H1 (cell line): ENCODE results near the gene VWF. TPM values are rescaled to one million over a fixed set of nuclear protein-coding genes. Genes with fewer than 3 reads are reported as not detected.
A peak's percentile ranks its signal among the peaks of the same experiment; 100 is the strongest.

Source experiments
- CTCF ChIA-PET: fragments of 300-600 bp; sonication (Branson Sonifier 250); formaldehyde crosslinking; loops from one replicate; lab custom pipeline; 2021; ENCODE audit not compliant: partially characterized antibody; lab: Charles Lee
- POLR2A ChIA-PET: fragments of 300-600 bp; sonication (Branson Sonifier 250); formaldehyde crosslinking; loops from one replicate; lab custom pipeline; 2021; ENCODE audit warnings: inconsistent platforms; ENCODE audit not compliant: partially characterized antibody; lab: Charles Lee
- DNase-seq, 2 experiments: peaks; one replicate each; pipeline versions ENCODE4 v3.0.0 to v3.0.0-alpha.2; 2010 to 2022; ENCODE audit warnings: low spot score in 2 of 2, low read depth in 1 of 2, mixed read lengths in 1 of 2
- FAIRE-seq: peaks from 2 replicates; lab custom pipeline; 2011; peaks lifted over from hg19 to GRCh38; lab: Jason Lieb, UNC
- H2AFZ ChIP-seq: 2 replicates; pipeline ENCODE4 v1.8.1; 2012; ENCODE audit warnings: low read length, inconsistent platforms
- H2AK5ac ChIP-seq: 2 replicates; pipeline ENCODE4 v1.6.1; 2013; ENCODE audit warnings: low read depth, low read length
- H2BK120ac ChIP-seq: replicated peaks from 2 replicates; pipeline ENCODE3; 2013; ENCODE audit warnings: low read depth, low read length, inconsistent platforms
- H2BK12ac ChIP-seq: 2 replicates; pipeline ENCODE4 v1.6.1; 2013; ENCODE audit warnings: low read depth, low read length
- H2BK15ac ChIP-seq: 2 replicates; pipeline ENCODE4 v1.6.1; 2013; ENCODE audit warnings: low read length
- H2BK20ac ChIP-seq: 2 replicates; pipeline ENCODE4 v1.6.1; 2013; ENCODE audit warnings: low read length
- H2BK5ac ChIP-seq: 2 replicates; pipeline ENCODE4 v1.6.1; 2013; ENCODE audit warnings: low read depth, low read length
- H3K14ac ChIP-seq: 2 replicates; pipeline ENCODE4 v1.6.1; 2013; ENCODE audit warnings: inconsistent platforms; ENCODE audit not compliant: insufficient read length
- H3K18ac ChIP-seq: 2 replicates; pipeline ENCODE4 v1.6.1; 2013; ENCODE audit warnings: low read length; ENCODE audit errors: extremely low read depth
- H3K23ac ChIP-seq: 2 replicates; pipeline ENCODE4 v1.6.1; 2013; ENCODE audit warnings: inconsistent platforms; ENCODE audit not compliant: insufficient read length
- H3K23me2 ChIP-seq: 2 replicates; pipeline ENCODE4 v1.6.1; 2013; ENCODE audit warnings: low read depth, low read length
- H3K27ac ChIP-seq: 2 replicates; pipeline ENCODE4 v1.6.1; 2011; ENCODE audit warnings: low read depth, low read length, inconsistent platforms
- H3K27me3 ChIP-seq, 4 experiments: replicated peaks in 1 of 4; 1 replicate in 1 of 4; 2 replicates in 3 of 4; pipeline versions ENCODE4 v1.6.1 to v1.8.1; 2011 to 2013; ENCODE audit warnings: low read length in 3 of 4, mild to moderate bottlenecking in 3 of 4, inconsistent platforms in 2 of 4, mixed read lengths in 2 of 4, moderate library complexity in 1 of 4; ENCODE audit not compliant: control insufficient read depth in 3 of 4, insufficient read depth in 3 of 4; ENCODE audit errors: extremely low read depth in 1 of 4
- H3K36me3 ChIP-seq, 4 experiments: 2 replicates each; pipeline versions ENCODE4 v1.6.1 to v1.8.1; 2011 to 2013; ENCODE audit warnings: mild to moderate bottlenecking in 4 of 4, low read length in 3 of 4, moderate library complexity in 2 of 4, control low read depth in 1 of 4, inconsistent platforms in 1 of 4; ENCODE audit not compliant: insufficient read depth in 4 of 4, control insufficient read depth in 2 of 4
- H3K4ac ChIP-seq: replicated peaks from 2 replicates; pipeline ENCODE3; 2013; ENCODE audit warnings: low read length, low read depth, mixed read lengths, inconsistent platforms; ENCODE audit not compliant: insufficient read length
- H3K4me1 ChIP-seq, 4 experiments: replicated peaks in 1 of 4; 1 replicate in 1 of 4; 2 replicates in 3 of 4; pipeline versions ENCODE4 v1.6.1 to v1.8.1; 2011 to 2013; ENCODE audit warnings: low read length in 3 of 4, inconsistent platforms in 2 of 4, mixed read lengths in 1 of 4; ENCODE audit not compliant: insufficient read depth in 4 of 4, control insufficient read depth in 3 of 4
- H3K4me2 ChIP-seq, 2 experiments: 2 replicates each; pipeline versions ENCODE4 v1.6.1 to v1.8.1; 2011 to 2013; ENCODE audit warnings: low read depth in 2 of 2, low read length in 2 of 2, control low read depth in 1 of 2, inconsistent platforms in 1 of 2, mild to moderate bottlenecking in 1 of 2; ENCODE audit not compliant: insufficient read depth in 1 of 2
- H3K4me3 ChIP-seq, 4 experiments: fragments of 200-600, 300-600 bp in 1 of 4; sonication (generic), shearing (Covaris generic), sonication (Bioruptor Twin) in 1 of 4; 2 replicates each; pipeline versions ENCODE4 v1.5.1 to v1.8.1; 2011 to 2016; ENCODE audit warnings: low read length in 4 of 4, low read depth in 3 of 4, control low read depth in 2 of 4, inconsistent platforms in 2 of 4, mild to moderate bottlenecking in 2 of 4, mixed read lengths in 1 of 4, moderate library complexity in 1 of 4; ENCODE audit not compliant: insufficient read depth in 2 of 4; ENCODE audit errors: extremely low read depth in 1 of 4
- H3K56ac ChIP-seq: replicated peaks from 2 replicates; pipeline ENCODE3; 2013; ENCODE audit warnings: low read depth, mild to moderate bottlenecking, mixed read lengths, low read length, inconsistent platforms; ENCODE audit not compliant: insufficient read length
- H3K79me1 ChIP-seq: 2 replicates; pipeline ENCODE4 v1.6.1; 2013; ENCODE audit warnings: low read depth, low read length, control low read depth
- H3K79me2 ChIP-seq, 2 experiments: 2 replicates each; pipeline versions ENCODE4 v1.6.1 to v1.8.1; 2012 to 2013; ENCODE audit warnings: low read length in 2 of 2, mild to moderate bottlenecking in 2 of 2, inconsistent platforms in 1 of 2; ENCODE audit not compliant: insufficient read depth in 2 of 2, control insufficient read depth in 1 of 2
- H3K9ac ChIP-seq, 4 experiments: replicated peaks in 1 of 4; 1 replicate in 1 of 4; 2 replicates in 3 of 4; pipeline versions ENCODE4 v1.6.1 to v1.8.1; 2011 to 2013; ENCODE audit warnings: low read depth in 3 of 4, low read length in 3 of 4, control low read depth in 2 of 4, mild to moderate bottlenecking in 2 of 4, moderate library complexity in 2 of 4, inconsistent platforms in 1 of 4; ENCODE audit errors: extremely low read depth in 1 of 4
- H3K9me3 ChIP-seq, 2 experiments: 2 replicates each; pipeline versions ENCODE4 v1.6.1 to v1.8.1; 2012 to 2013; ENCODE audit warnings: mild to moderate bottlenecking in 2 of 2, moderate library complexity in 2 of 2, control low read depth in 1 of 2, inconsistent platforms in 1 of 2, low read depth in 1 of 2, low read length in 1 of 2, mixed read lengths in 1 of 2; ENCODE audit not compliant: insufficient read depth in 2 of 2
- H4K20me1 ChIP-seq, 2 experiments: replicated peaks in 1 of 2; 2 replicates each; pipeline versions ENCODE3 to v1.8.1; 2011 to 2013; ENCODE audit warnings: inconsistent platforms in 2 of 2, low read length in 2 of 2, mild to moderate bottlenecking in 1 of 2; ENCODE audit not compliant: insufficient read depth in 2 of 2, control insufficient read depth in 1 of 2
- H4K5ac ChIP-seq: 2 replicates; pipeline ENCODE4 v1.6.1; 2013; ENCODE audit warnings: low read length, low read depth, mixed read lengths, inconsistent platforms; ENCODE audit not compliant: insufficient read length
- H4K8ac ChIP-seq: 2 replicates; pipeline ENCODE4 v1.8.0; 2013; ENCODE audit warnings: mild to moderate bottlenecking, moderate library complexity, low read length, inconsistent platforms; ENCODE audit not compliant: insufficient read depth; ENCODE audit errors: extremely low read depth
- H4K91ac ChIP-seq: replicated peaks from 2 replicates; pipeline ENCODE3; 2013; ENCODE audit warnings: low read length, mixed read lengths, inconsistent platforms; ENCODE audit not compliant: insufficient read length
- CEBPB ChIP-seq: IDR thresholded peaks from 2 replicates; pipeline ENCODE4 v1.6.1; 2012; ENCODE audit warnings: low read depth, low read length
- EZH2 ChIP-seq: fragments of 200-600 bp; sonication (generic); IDR thresholded peaks from 2 replicates; pipeline ENCODE4 v1.7.1; 2012; ENCODE audit warnings: low read depth, mild to moderate bottlenecking, moderate library complexity, low read length, inconsistent platforms; ENCODE audit not compliant: severe bottlenecking
- SIRT6 ChIP-seq: IDR thresholded peaks from one replicate; pipeline ENCODE4 v1.7.1; 2012; ENCODE audit warnings: low read length, inconsistent platforms
- USF2 ChIP-seq: IDR thresholded peaks from 2 replicates; pipeline ENCODE4 v1.6.1; 2011; ENCODE audit warnings: low read length, improper control_type of control experiment
- WGBS, 2 experiments: shearing (Covaris generic) in 1 of 2; methylation state at CpG; one replicate each; pipeline versions ENCODE4 v1.1.6 to v1.1.7; 2013 to 2015; ENCODE audit warnings: low lambda C conversion rate in 2 of 2, mixed read lengths in 2 of 2, inconsistent platforms in 1 of 2, low coverage in 1 of 2, missing lambda C conversion rate in 1 of 2; ENCODE audit not compliant: insufficient replicate concordance in 2 of 2, insufficient coverage in 1 of 2, insufficient read length in 1 of 2; ENCODE audit errors: extremely low coverage in 1 of 2, missing lambda C conversion rate in 1 of 2; 5-methylcytosine and 5-hydroxymethylcytosine counted together
- polyA plus RNA-seq, 7 experiments: library from polyadenylated mRNA; depleted of rRNA in 3 of 7; stranded (reverse) in 5 of 7; unstranded in 2 of 7; fragments of >200 nt in 5 of 7; fragments of 200-250 nt in 2 of 7; gene quantifications; 1 replicate in 5 of 7; 2 replicates in 1 of 7; 4 replicates in 1 of 7; pipeline versions ENCODE4 v1.2.1 to v1.2.3, GENCODE V29; 2011 to 2013; ENCODE audit warnings: missing spikeins in 2 of 7, mixed read lengths in 2 of 7
- total RNA-seq: library from RNA; stranded (reverse); fragmentation: NEBNext Ultra II Directional; extraction: Animal tissue kit (Norgen Biotek cat#: 25700); gene quantifications from 2 replicates; pipeline ENCODE4 v1.2.1, GENCODE V29; 2021

Gene VWF
- total and polyA plus RNA-seq, 2 of the 8 experiments (the other 6 are each of a cell fraction or from before 2014, with no cell fraction given): 0.39 to 0.60 TPM

- no peak overlapping the region for H3K4ac ChIP-seq
- H4K5ac ChIP-seq: no peak overlapping the region
- H2BK5ac ChIP-seq: no peak overlapping the region; the same call in 1 of the 2 replicates
- DNase-seq (no peak), FAIRE-seq (no peak)
- 0 out of 2 replicates have a peak overlapping the region, but pooled peaks have one; percentile 6 for H2AFZ ChIP-seq
- H3K23me2 ChIP-seq: no peaks in the 10 kb centered on the region
- H4K8ac ChIP-seq: no peak overlapping the region
- H3K9me3 ChIP-seq: no peaks in the 10 kb centered on the region
- H3K4me2 ChIP-seq: no peak overlapping the region
- 0 out of 7 replicates have a peak, but pooled peaks cover 0 to 3% (median 0%) of the 10 kb centered on the region in 4 experiments for H3K27me3 ChIP-seq
- H3K27ac ChIP-seq: no peak overlapping the region
- H3K9ac ChIP-seq: no peak overlapping the region
- 0 out of 2 replicates have a peak overlapping the region, but pooled peaks have one; percentile 46 for H2BK15ac ChIP-seq
- no peaks in the 10 kb centered on the region for H3K79me2 ChIP-seq
- ChIA-PET POLR2A (interaction anchor here (1.4 kb wide), 1 partner anchor 9 kb away, joined by 3 read pairs; no protein-coding TSS in a partner anchor), CTCF (interaction anchor here (0.9 to 1.9 kb wide), 10 partner anchors 9 to 157 kb away, joined by 3 to 6 read pairs (median 4); partner anchors contain the start of gene ANO2)
- no peak overlapping the region for H2AK5ac ChIP-seq
- H3K56ac ChIP-seq: no peak overlapping the region
- no peak overlapping the region for H3K23ac ChIP-seq
- H3K18ac ChIP-seq: no peak overlapping the region
- H3K36me3 ChIP-seq: no peaks in the 10 kb centered on the region
- H3K4me1 ChIP-seq: peaks cover 5 to 14% (median 9%) of the 10 kb centered on the region in 4 experiments; a peak in 6 of 7 replicates
- H3K79me1 ChIP-seq: no peaks in the 10 kb centered on the region
- H4K91ac ChIP-seq: no peak overlapping the region
- no peak overlapping the region for H2BK20ac ChIP-seq
- H2BK12ac ChIP-seq: no peak overlapping the region
- H3K4me3 ChIP-seq: no peak overlapping the region
- no peak overlapping the region for H2BK120ac ChIP-seq
- H4K20me1 ChIP-seq: peaks cover 0 to 4% of the 10 kb centered on the region in 2 experiments
- WGBS, 2 experiments: 78% methylated on average over 17 of the region's 17 CpGs; no CpG with 5 or more reads in 1 of the 2 experiments
- no peak overlapping the region for H3K14ac ChIP-seq
- TF ChIP-seq SIRT6: no peak
- no peak for TF ChIP-seq EZH2
- no peak for TF ChIP-seq CEBPB
- TF ChIP-seq USF2: no peak
These were observed 155.1 kb downstream of the VWF start for GRCh38 chr12:5969156-5969973.
